ENCODE measurements around the gene MCM6.
A peak's percentile ranks its signal among the peaks of the same experiment; 100 is the strongest.
"Not testable (repeated sequence)": the region's sequence is repeated elsewhere in the genome, so short reads cannot be mapped to it uniquely, and the experiment has no call there.

MCM6 gene

GRCh38 chr2:135876066-135876711 is at the start of gene MCM6:
Gene MCM6 (minus strand): TSS chr2:135876443. CDS start chr2:135876365, 78 bp downstream.
- DNase-seq, result peak; percentile 98

DNA sequence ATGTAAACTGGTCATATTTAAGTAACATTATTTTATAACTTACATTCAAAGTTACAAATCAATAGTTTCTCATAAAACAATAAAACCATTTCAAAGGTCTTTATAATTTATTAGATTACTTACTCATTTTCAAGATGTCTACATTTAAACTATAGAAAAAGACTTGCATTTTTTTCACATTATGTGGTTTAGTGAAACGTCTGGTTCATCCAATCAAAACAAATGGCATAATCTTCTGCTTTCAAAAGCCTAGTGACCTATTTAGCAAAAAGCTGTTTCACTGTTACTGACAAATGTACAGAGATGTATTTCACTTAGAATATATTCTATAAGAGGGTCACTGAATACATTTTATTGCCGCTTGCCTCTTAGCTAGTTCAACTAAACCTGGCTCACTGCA is 49.3 kb upstream of the MCM6 start:
- DNase-seq, result no peak

GRCh38 chr2:135916207-135916606 is 40.0 kb upstream of the MCM6 start:
- DNase-seq, result peak; percentile 69

GRCh38 chr2:135914485-135914884 is 38.2 kb upstream of the MCM6 start:
- DNase-seq, result no peak

GRCh38 chr2:135913727-135914365 is 37.6 kb upstream of the MCM6 start:
- peak; percentile 39 for DNase-seq

DNA sequence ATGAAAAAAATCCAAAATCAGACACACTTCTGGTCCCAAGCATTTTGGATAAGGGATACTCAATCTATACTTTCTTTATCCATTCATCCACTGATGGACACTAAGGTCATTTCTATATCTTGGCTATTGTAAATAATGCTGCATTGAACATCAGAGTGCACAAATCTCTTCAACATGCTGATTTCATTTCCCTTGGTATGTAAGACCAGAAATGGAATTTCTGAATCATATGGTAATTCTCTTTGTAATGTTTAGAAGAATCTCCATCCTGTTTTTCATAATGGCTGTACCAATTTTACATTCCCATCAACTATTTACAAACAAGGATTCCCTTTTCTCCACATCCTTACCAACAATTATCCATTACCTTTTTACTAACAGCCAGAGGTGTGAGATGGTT is 33.7 kb upstream of the MCM6 start:
- DNase-seq, result no peak

GRCh38 chr2:135905679-135906078 is 29.4 kb upstream of the MCM6 start:
- DNase-seq, result no peak

DNA sequence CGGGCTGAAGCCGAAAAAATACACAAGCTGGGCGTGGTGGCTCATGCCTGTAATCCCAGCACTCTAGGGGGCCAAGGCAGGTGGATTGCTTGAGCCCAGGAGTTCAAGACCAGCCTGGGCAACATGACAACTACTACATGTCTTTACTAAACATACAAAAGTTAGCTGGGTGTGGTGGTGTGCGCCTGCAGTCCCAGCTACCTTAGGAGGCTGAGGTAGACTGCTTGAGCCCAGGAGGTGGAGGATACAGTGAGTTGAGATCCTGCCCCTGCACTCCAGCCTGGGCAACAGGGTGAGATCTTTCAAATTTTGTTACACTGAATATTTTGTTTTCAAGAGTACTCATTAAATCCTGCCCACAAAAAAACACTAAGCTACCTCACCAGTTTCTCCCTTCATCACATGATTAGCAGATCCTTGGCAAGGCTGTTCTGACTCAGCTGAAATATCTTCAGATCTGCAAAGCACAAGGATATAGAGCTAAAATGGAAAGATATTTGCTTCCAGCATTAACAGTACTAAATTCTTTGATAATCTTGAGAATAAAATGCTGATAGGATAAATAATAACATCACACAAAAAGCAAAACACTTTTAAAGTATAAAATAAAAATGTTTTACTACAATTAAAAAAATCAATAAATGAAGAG is 28.2 kb upstream of the MCM6 start:
- DNase-seq, result no peak

- DNase-seq, result no peak
Observed at GRCh38 chr2:135903650-135904049, 27.4 kb upstream of the MCM6 start.

DNA sequence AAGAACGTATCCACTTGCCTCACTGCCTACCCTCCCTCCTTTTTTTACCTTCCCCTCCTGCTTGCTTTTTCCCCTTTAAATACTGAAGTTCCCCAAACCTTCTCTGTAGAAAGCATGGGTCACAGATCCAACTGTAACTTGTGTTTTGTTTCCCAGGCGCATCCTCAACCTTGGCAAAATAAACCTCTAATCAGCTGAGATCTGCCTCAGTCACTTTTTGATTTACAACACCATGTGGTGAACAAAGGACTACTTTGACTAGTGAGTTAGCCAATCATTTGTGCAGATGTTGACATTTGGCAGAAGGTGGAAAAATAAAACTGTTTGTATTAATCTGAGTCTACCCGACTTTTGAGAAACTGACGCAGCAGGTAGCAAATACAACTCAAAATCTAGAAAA is 23.3 kb upstream of the MCM6 start:
- no peak for DNase-seq

DNA sequence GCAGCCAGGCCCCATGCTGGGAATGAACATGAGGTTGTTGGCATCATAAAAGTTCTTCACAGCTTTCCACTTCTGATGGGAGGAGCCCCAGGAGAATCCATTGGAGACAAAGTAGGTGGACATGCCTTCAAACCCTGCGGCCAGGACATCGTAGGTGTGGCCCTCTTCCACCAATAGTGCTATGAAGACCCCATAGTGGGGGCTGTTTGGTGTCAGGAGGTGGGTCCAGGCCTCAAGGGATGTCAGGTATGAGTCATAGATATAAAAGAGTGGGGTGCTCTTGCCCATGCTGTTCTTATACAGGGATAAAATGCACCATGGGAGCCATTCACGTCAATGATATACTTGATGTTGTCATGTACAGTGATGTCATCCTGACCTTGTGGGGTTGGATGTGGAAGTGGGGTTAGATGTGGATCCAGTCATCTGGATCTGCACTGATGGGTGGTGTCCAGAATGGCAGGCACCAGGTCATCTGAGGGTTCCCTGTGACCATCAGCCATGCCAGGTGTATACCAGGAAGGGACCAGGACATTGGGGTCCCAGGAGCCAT is 22.1 kb upstream of the MCM6 start:
- DNase-seq, result no peak

DNA sequence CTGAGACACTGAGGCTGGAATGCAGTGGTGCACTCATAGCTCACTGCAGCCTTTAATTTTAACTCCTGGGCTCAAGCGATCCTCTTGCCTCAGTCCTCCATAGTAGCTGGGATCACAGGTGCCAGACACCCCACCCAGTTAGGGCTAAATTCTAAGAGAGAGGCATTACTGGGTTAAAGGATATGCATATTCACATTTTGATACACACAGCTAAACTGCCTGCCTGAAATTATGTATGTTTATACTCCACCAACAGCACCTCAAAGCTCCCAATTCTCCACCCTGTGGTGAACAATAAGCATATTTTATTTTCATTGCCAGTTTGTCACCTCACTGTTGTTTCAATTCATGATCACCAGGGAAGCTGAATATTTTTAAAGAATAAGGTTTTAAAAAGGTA is 18.7 kb upstream of the MCM6 start:
- no peak for DNase-seq

GRCh38 chr2:135893374-135893794 is 17.1 kb upstream of the MCM6 start:
- DNase-seq, result no peak

DNA sequence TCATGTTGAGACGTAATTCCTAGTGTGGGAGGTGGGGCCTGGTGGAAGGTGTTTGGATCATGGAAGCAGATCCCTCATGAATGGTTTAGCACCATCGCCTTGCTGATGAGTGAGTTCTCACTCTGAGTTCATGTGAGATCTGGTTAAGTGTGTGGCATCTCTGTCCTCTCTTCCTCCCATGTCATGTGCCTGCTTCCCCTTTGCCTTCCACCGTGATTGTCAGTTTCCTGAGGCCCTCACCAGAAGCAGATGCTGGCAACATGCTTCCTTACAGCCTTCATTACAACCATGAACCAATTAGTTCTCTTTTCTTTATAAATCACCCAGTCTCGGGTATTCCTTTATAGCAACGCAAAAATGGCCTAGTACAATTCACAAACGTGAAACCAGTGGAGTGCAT is 14.6 kb upstream of the MCM6 start:
- no peak for DNase-seq

DNA sequence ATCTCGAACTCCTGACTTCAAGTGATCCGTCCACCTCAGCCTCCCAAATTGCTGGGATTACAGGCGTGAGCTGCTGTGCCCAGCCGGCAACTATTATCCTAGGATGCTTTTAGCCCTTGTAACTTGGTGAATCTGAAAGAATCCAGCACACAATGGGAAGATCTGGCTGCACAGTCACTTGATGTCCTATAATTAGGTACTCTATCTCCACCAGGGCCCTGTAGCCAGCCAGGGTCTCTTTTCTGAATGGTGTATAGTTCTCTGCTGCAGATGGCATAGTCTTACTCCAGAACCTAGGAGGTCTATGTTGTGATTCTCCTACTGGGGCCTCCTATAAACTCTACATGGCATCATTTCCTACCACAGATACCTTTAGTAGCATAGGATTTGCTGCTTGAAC is 13.9 kb upstream of the MCM6 start:
- no peak for DNase-seq

GRCh38 chr2:135888587-135888986 is 12.3 kb upstream of the MCM6 start:
- DNase-seq, result not testable (repeated sequence)

- DNase-seq, result no peak
Observed at GRCh38 chr2:135885709-135886108, 9.5 kb upstream of the MCM6 start.

- DNase-seq, result no peak
Observed at GRCh38 chr2:135882415-135882814, 6.2 kb upstream of the MCM6 start.

DNA sequence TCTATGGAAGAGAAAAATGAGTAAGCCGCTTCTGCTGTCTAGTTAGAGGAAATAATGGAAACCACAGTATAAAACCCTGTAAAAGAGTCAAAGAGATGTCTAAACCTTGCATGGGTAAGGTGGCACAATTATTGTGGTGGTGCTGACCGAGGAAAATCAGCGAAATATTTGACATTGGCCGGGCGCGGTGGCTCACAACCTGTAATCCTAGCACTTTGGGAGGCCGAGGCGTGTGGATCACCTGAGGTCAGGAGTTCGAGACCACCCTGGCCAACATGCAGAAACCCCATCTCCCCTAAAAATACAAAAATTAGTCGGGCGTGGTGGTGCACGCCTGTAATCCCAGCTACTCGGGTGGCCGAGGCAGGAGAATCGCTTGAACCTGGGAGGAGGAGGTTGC is 527 bp upstream of the MCM6 start:
- DNase-seq, result not testable (repeated sequence)

DNA sequence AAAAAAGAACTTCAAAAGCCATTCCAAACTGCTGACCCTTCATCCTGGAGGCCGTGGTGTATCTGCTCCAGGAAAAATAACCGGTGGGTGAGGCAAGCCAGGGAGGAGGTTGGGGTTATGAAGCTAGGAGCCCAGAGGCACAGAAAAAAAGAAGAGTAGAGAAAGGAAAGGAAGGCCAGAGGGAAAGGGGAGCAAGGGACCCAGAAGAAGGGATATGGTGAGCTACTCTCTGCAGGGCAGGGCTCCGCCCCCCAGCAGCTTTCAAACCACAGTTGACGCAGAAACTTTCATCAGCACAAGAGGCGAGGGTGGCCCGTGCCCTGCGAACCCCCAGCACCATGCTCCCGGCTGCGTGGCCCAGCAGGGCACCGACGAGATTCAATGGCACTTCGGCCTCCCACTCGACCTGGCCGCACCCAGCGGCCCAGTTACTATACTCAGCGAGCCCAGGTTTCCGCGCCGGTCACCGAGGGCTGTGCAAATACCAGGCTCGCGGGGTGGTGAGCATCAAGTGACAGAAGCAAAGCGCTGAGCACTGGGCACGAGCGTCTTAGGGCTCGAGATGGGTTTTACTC is 665 bp downstream of the MCM6 start:
- DNase-seq, result peak; percentile 11

DNA sequence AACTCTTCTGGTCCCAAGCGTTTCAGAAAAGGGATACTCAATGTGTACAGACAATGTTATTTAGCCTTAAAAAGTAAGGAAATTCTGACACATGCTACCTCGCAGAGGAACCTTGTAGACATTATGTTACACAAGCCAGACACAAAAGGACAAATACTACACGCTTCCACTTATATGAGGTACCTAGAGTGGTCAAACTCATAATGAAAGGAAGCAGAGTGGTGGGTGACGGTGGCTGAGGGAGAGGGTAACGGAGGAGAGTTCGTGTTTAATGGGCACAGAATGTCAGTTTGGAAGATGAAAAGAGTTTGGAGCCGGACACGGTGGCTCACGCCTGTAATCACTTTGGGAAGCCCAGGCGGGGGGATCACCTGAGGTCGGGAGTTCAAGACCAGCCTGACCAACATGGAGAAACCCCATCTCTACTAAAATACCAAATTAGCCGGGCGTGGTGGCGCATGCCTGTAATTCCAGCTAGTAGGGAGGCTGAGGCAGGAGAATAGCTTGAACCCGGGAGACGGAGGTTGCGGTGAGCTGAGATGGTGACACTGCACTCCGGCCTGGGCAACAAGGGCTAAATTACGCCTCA is 1.4 kb downstream of the MCM6 start:
- DNase-seq, result no peak

GRCh38 chr2:135870571-135870970 is 5.7 kb downstream of the MCM6 start:
- DNase-seq, result no peak

DNA sequence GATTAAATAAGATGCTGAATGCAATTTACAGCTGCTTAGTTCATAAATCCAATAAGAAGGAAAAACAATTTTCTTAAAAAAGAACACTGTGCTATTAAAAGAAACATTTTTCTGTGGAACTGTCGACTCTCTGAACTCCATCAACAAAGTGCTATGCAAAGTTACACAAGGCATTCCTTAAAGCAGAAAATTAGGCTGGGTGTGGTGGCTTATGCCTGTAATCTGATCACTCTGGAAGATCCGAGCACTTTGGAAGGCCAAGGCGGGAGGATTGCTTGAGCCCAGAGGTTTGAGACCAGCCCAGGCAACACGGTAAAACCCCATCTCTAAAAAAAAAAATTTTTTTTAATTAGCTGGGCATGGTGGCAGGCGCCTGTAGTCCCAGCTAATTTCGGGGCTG is 13.0 kb downstream of the MCM6 start:
- no peak for DNase-seq
